NCI-H146 treated with DMSO at 0.1 percent for 48 hours (cell line): ENCODE data around the gene SSBP3.
A peak's percentile ranks its signal among the peaks of the same experiment; 100 is the strongest.

Source experiments
- DNase-seq: peaks from one replicate; lab custom pipeline; 2025; ENCODE audit not compliant: unreplicated experiment; lab: John Stamatoyannopoulos, UW

SSBP3 gene

GRCh38 chr1:54272772-54273091, 133.5 kb downstream of the SSBP3 start:
- no peak for DNase-seq

- no peak for DNase-seq
Measured at GRCh38 chr1:54272134-54272533, 134.1 kb downstream of the SSBP3 start.

- DNase-seq = no peak
Measured at GRCh38 chr1:54271341-54271740, 134.9 kb downstream of the SSBP3 start.

- no peak for DNase-seq
Measured at GRCh38 chr1:54270543-54270942, 135.7 kb downstream of the SSBP3 start.

GRCh38 chr1:54268762-54269297, 137.4 kb downstream of the SSBP3 start:
- no peak for DNase-seq

- DNase-seq = no peak
Measured at GRCh38 chr1:54267815-54268761, 138.1 kb downstream of the SSBP3 start.

GRCh38 chr1:54266908-54267307, 139.3 kb downstream of the SSBP3 start:
- DNase-seq = no peak

- no peak for DNase-seq
Measured at GRCh38 chr1:54266195-54266594, 140.0 kb downstream of the SSBP3 start.

GRCh38 chr1:54265659-54266058, 140.5 kb downstream of the SSBP3 start:
- no peak for DNase-seq

GRCh38 chr1:54265126-54265525, 141.1 kb downstream of the SSBP3 start:
- DNase-seq = no peak

GRCh38 chr1:54263601-54264226, 142.5 kb downstream of the SSBP3 start:
- DNase-seq = no peak

- DNase-seq = no peak
Measured at GRCh38 chr1:54262244-54262643, 143.9 kb downstream of the SSBP3 start.

GRCh38 chr1:54260810-54261209, 145.4 kb downstream of the SSBP3 start:
- DNase-seq = no peak

GRCh38 chr1:54259546-54260140, 146.6 kb downstream of the SSBP3 start:
- DNase-seq = peak; percentile 54

- DNase-seq = no peak
Measured at GRCh38 chr1:54257876-54258275, 148.3 kb downstream of the SSBP3 start.

GRCh38 chr1:54257346-54257620, 148.9 kb downstream of the SSBP3 start:
- no peak for DNase-seq

- peak; percentile 75 for DNase-seq
Measured at GRCh38 chr1:54256522-54257345, 149.5 kb downstream of the SSBP3 start.

- no peak for DNase-seq
Measured at GRCh38 chr1:54255026-54255702, 151.0 kb downstream of the SSBP3 start.

GRCh38 chr1:54254055-54254454, 152.1 kb downstream of the SSBP3 start:
- peak; percentile 80 for DNase-seq

GRCh38 chr1:54253480-54253879, 152.7 kb downstream of the SSBP3 start:
- DNase-seq = no peak
